KMS-11 (cell line): ENCODE data around the gene SLC39A7.

Experiments used
- H2AFZ ChIP-seq: fragments of 200-600 bp; sonication (generic); 2 replicates; pipeline ENCODE4 v1.6.1; 2016; ENCODE audit warnings: antibody characterized with exemption, mixed run types, low read depth
- H3K27ac ChIP-seq: fragments of 200-600 bp; sonication (generic); 2 replicates; pipeline ENCODE4 v1.6.1; 2016; ENCODE audit warnings: mild to moderate bottlenecking, mixed run types
- H3K27me3 ChIP-seq: fragments of 200-600 bp; sonication (generic); 2 replicates; pipeline ENCODE4 v1.6.1; 2017; ENCODE audit warnings: mild to moderate bottlenecking, low read depth, mixed run types, moderate library complexity; ENCODE audit not compliant: insufficient read depth
- H3K36me3 ChIP-seq: fragments of 200-600 bp; sonication (generic); 2 replicates; pipeline ENCODE4 v1.6.1; 2017; ENCODE audit warnings: mild to moderate bottlenecking, mixed run types; ENCODE audit not compliant: insufficient read depth
- H3K4me1 ChIP-seq: fragments of 200-600 bp; sonication (generic); 2 replicates; pipeline ENCODE4 v1.6.1; 2016; ENCODE audit warnings: mild to moderate bottlenecking, low read depth, mixed run types; ENCODE audit not compliant: poor library complexity, severe bottlenecking
- H3K4me2 ChIP-seq: fragments of 200-600 bp; sonication (generic); 2 replicates; pipeline ENCODE4 v1.7.0; 2016; ENCODE audit warnings: mild to moderate bottlenecking, mixed run types
- H3K4me3 ChIP-seq: fragments of 200-600 bp; sonication (generic); IDR thresholded peaks from 2 replicates; pipeline ENCODE4 v1.6.1; 2017; ENCODE audit warnings: low read depth, low read length, mixed read lengths; ENCODE audit not compliant: insufficient read depth
- H3K79me2 ChIP-seq: fragments of 200-600 bp; sonication (generic); 2 replicates; pipeline ENCODE4 v1.6.1; 2016; ENCODE audit warnings: low read depth, mixed run types; ENCODE audit not compliant: insufficient read depth
- H3K9ac ChIP-seq: fragments of 200-600 bp; sonication (generic); 2 replicates; pipeline ENCODE4 v1.6.1; 2016; ENCODE audit warnings: mild to moderate bottlenecking, mixed run types
- H4K20me1 ChIP-seq: fragments of 200-600 bp; sonication (generic); 2 replicates; pipeline ENCODE4 v1.6.1; 2016; ENCODE audit warnings: mild to moderate bottlenecking, mixed run types; ENCODE audit not compliant: insufficient read depth
- CTCF ChIP-seq: fragments of 200-600 bp; sonication (generic); conservative IDR thresholded peaks from 2 replicates; pipeline ENCODE4 v1.6.1; 2017; ENCODE audit warnings: low read depth, mild to moderate bottlenecking, antibody characterized with exemption, low read length, moderate library complexity, mixed read lengths

Gene SLC39A7

GRCh38 chr6:33181141-33181540 is 19.5 kb upstream of the SLC39A7 start:
- Histone ChIP-seq H3K9ac (no peak overlapping the region), H3K27me3 (no peaks in the 10 kb centered on the region), H3K4me1 (peaks cover 6% of the 10 kb centered on the region), H4K20me1 (no peaks in the 10 kb centered on the region), H3K4me3 (no peak overlapping the region), H3K36me3 (no peaks in the 10 kb centered on the region), H3K27ac (no peak overlapping the region), H2AFZ (no peak overlapping the region), H3K79me2 (no peaks in the 10 kb centered on the region), H3K4me2 (no peak overlapping the region)
- TF ChIP-seq CTCF = no peak

GRCh38 chr6:33183071-33183683 is 17.5 kb upstream of the SLC39A7 start:
- Histone ChIP-seq H3K27me3 (no peaks in the 10 kb centered on the region), H3K27ac (no peak overlapping the region), H3K4me2 (no peak overlapping the region), H3K36me3 (no peaks in the 10 kb centered on the region), H3K79me2 (no peaks in the 10 kb centered on the region), H3K9ac (no peak overlapping the region), H3K4me3 (no peak overlapping the region), H4K20me1 (no peaks in the 10 kb centered on the region), H3K4me1 (peaks cover 6% of the 10 kb centered on the region), H2AFZ (peak overlapping the region; percentile 64; the same call in 1 of the 2 replicates)
- no peak for TF ChIP-seq CTCF

GRCh38 chr6:33185190-33185589 is 15.5 kb upstream of the SLC39A7 start:
- H3K4me3 ChIP-seq = no peak overlapping the region
- no peak for TF ChIP-seq CTCF
- H3K79me2 ChIP-seq = no peaks in the 10 kb centered on the region
- no peak overlapping the region for H2AFZ ChIP-seq
- H3K27me3 ChIP-seq = no peaks in the 10 kb centered on the region
- no peaks in the 10 kb centered on the region for H4K20me1 ChIP-seq
- no peak overlapping the region for H3K4me2 ChIP-seq
- H3K36me3 ChIP-seq = no peaks in the 10 kb centered on the region
- no peak overlapping the region for H3K9ac ChIP-seq
- H3K4me1 ChIP-seq = peaks cover 6% of the 10 kb centered on the region
- no peak overlapping the region for H3K27ac ChIP-seq

GRCh38 chr6:33185654-33186187 is 14.9 kb upstream of the SLC39A7 start:
- H3K9ac ChIP-seq = no peak overlapping the region
- H3K4me2 ChIP-seq = no peak overlapping the region
- TF ChIP-seq CTCF = no peak
- H3K36me3 ChIP-seq = no peaks in the 10 kb centered on the region
- peaks cover 6% of the 10 kb centered on the region for H3K4me1 ChIP-seq
- H3K27ac ChIP-seq = no peak overlapping the region
- no peak overlapping the region for H2AFZ ChIP-seq
- H3K4me3 ChIP-seq = no peak overlapping the region
- H3K27me3 ChIP-seq = no peaks in the 10 kb centered on the region
- no peaks in the 10 kb centered on the region for H4K20me1 ChIP-seq
- H3K79me2 ChIP-seq = no peaks in the 10 kb centered on the region
